Measurements from ENCODE around the gene NBPF26. TPM values are rescaled to one million over a fixed set of nuclear protein-coding genes. Genes with fewer than 3 reads are reported as not detected.
"Not testable (repeated sequence)": the region's sequence is repeated elsewhere in the genome, so short reads cannot be mapped to it uniquely, and the experiment has no call there.

The NBPF26 gene
- total and polyA plus RNA-seq, 2 of the 8 experiments (the other 6 are each of a cell fraction or from before 2014, with no cell fraction given): 3.4 to 4.7 TPM

DNA sequence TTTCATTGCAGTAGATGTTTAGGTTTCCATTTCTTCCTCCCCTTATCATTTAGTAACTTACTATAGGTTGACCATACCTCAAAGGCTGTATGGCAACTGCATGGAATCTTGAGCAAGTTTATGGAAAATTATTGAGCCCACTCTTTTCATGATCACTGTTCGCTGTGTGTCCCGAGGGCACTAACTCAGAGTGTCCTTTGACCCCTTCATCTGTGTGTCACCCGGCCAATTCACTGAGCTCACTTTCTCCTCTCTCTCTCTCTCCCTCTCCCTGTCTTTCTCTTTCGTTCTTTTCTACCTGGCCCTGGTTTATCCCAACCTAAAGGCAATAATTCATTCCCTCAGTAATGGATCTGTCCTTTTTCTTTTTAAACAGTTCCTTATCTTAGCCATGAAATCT lies 101.3 kb downstream of the NBPF26 start:
- H3K27ac ChIP-seq (ENCODE audit: low read depth, low read length); CTCF ChIA-PET (ENCODE audit: partially characterized antibody); POLR2A ChIA-PET (ENCODE audit: partially characterized antibody); H3K36me3 ChIP-seq (ENCODE audit: control insufficient read depth in 2 of 4, insufficient read depth in 4 of 4, low read length in 3 of 4); H3K4ac ChIP-seq (replicated peaks; ENCODE audit: insufficient read length, low read depth, low read length); H2BK12ac ChIP-seq (ENCODE audit: low read depth, low read length); H3K23ac ChIP-seq (ENCODE audit: insufficient read length); H2BK120ac ChIP-seq (replicated peaks; ENCODE audit: low read depth, low read length); H4K91ac ChIP-seq (replicated peaks; ENCODE audit: insufficient read length, low read length); H3K56ac ChIP-seq (replicated peaks; ENCODE audit: insufficient read length, low read depth, low read length); H2BK20ac ChIP-seq (ENCODE audit: low read length); H3K9ac ChIP-seq (replicated peaks in 1 of 4; ENCODE audit: extremely low read depth in 1 of 4, low read depth in 3 of 4, low read length in 3 of 4); H3K4me1 ChIP-seq (replicated peaks in 1 of 4; ENCODE audit: control insufficient read depth in 3 of 4, insufficient read depth in 4 of 4, low read length in 3 of 4); H3K79me1 ChIP-seq (ENCODE audit: low read depth, low read length); DNase-seq (ENCODE audit: low read depth in 1 of 2, low spot score in 2 of 2); H2AFZ ChIP-seq (ENCODE audit: low read length); H4K5ac ChIP-seq (ENCODE audit: insufficient read length, low read depth, low read length); H3K18ac ChIP-seq (ENCODE audit: extremely low read depth, low read length); H2BK5ac ChIP-seq (ENCODE audit: low read depth, low read length); H4K8ac ChIP-seq (ENCODE audit: extremely low read depth, insufficient read depth, low read length); H3K79me2 ChIP-seq (ENCODE audit: control insufficient read depth in 1 of 2, insufficient read depth in 2 of 2, low read length in 2 of 2); H3K4me3 ChIP-seq (ENCODE audit: extremely low read depth in 1 of 4, insufficient read depth in 2 of 4, low read depth in 3 of 4, low read length in 4 of 4); H3K27me3 ChIP-seq (replicated peaks in 1 of 4; ENCODE audit: control insufficient read depth in 3 of 4, extremely low read depth in 1 of 4, insufficient read depth in 3 of 4, low read length in 3 of 4); H2AK5ac ChIP-seq (ENCODE audit: low read depth, low read length); H3K23me2 ChIP-seq (ENCODE audit: low read depth, low read length); H3K14ac ChIP-seq (ENCODE audit: insufficient read length); H4K20me1 ChIP-seq (replicated peaks in 1 of 2; ENCODE audit: control insufficient read depth in 1 of 2, insufficient read depth in 2 of 2, low read length in 2 of 2); H2BK15ac ChIP-seq (ENCODE audit: low read length); H3K4me2 ChIP-seq (ENCODE audit: insufficient read depth in 1 of 2, low read depth in 2 of 2, low read length in 2 of 2); FAIRE-seq; H3K9me3 ChIP-seq (ENCODE audit: insufficient read depth in 2 of 2, low read depth in 1 of 2, low read length in 1 of 2): not testable (repeated sequence)
- WGBS, 2 experiments (ENCODE audit: extremely low coverage in 1 of 2, insufficient coverage in 1 of 2, insufficient read length in 1 of 2, insufficient replicate concordance in 2 of 2, low coverage in 1 of 2, low lambda C conversion rate in 2 of 2, missing lambda C conversion rate in 1 of 2): no CpG with 5 or more reads among the region's 4 CpGs

DNA sequence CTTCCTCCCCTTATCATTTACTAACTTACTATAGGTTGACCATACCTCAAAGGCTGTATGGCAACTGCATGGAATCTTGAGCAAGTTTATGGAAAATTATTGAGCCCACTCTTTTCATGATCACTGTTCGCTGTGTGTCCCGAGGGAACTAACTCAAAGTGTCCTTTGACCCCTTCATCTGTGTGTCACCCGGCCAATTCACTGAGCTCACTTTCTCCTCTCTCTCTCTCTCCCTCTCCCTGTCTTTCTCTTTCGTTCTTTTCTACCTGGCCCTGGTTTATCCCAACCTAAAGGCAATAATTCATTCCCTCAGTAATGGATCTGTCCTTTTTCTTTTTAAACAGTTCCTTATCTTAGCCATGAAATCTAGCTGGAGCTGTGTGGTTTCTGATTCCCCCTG lies 102.9 kb downstream of the NBPF26 start:
- H3K4me2 ChIP-seq (ENCODE audit: insufficient read depth in 1 of 2, low read depth in 2 of 2, low read length in 2 of 2): not testable (repeated sequence)

More for the DNA sequence above, 102.9 kb downstream of the NBPF26 start:
- H4K91ac ChIP-seq (replicated peaks; ENCODE audit: insufficient read length, low read length); H3K79me2 ChIP-seq (ENCODE audit: control insufficient read depth in 1 of 2, insufficient read depth in 2 of 2, low read length in 2 of 2); H3K23ac ChIP-seq (ENCODE audit: insufficient read length); H2BK15ac ChIP-seq (ENCODE audit: low read length); H3K4me3 ChIP-seq (ENCODE audit: extremely low read depth in 1 of 4, insufficient read depth in 2 of 4, low read depth in 3 of 4, low read length in 4 of 4); H2BK5ac ChIP-seq (ENCODE audit: low read depth, low read length); H3K9ac ChIP-seq (replicated peaks in 1 of 4; ENCODE audit: extremely low read depth in 1 of 4, low read depth in 3 of 4, low read length in 3 of 4); H3K4ac ChIP-seq (replicated peaks; ENCODE audit: insufficient read length, low read depth, low read length); H2AFZ ChIP-seq (ENCODE audit: low read length); H3K27ac ChIP-seq (ENCODE audit: low read depth, low read length); H3K36me3 ChIP-seq (ENCODE audit: control insufficient read depth in 2 of 4, insufficient read depth in 4 of 4, low read length in 3 of 4); H3K9me3 ChIP-seq (ENCODE audit: insufficient read depth in 2 of 2, low read depth in 1 of 2, low read length in 1 of 2); H3K23me2 ChIP-seq (ENCODE audit: low read depth, low read length); H4K5ac ChIP-seq (ENCODE audit: insufficient read length, low read depth, low read length); POLR2A ChIA-PET (ENCODE audit: partially characterized antibody); H3K14ac ChIP-seq (ENCODE audit: insufficient read length); H2AK5ac ChIP-seq (ENCODE audit: low read depth, low read length); H3K4me1 ChIP-seq (replicated peaks in 1 of 4; ENCODE audit: control insufficient read depth in 3 of 4, insufficient read depth in 4 of 4, low read length in 3 of 4); H3K56ac ChIP-seq (replicated peaks; ENCODE audit: insufficient read length, low read depth, low read length); CTCF ChIA-PET (ENCODE audit: partially characterized antibody); H4K20me1 ChIP-seq (replicated peaks in 1 of 2; ENCODE audit: control insufficient read depth in 1 of 2, insufficient read depth in 2 of 2, low read length in 2 of 2); H3K27me3 ChIP-seq (replicated peaks in 1 of 4; ENCODE audit: control insufficient read depth in 3 of 4, extremely low read depth in 1 of 4, insufficient read depth in 3 of 4, low read length in 3 of 4); H3K18ac ChIP-seq (ENCODE audit: extremely low read depth, low read length); H2BK120ac ChIP-seq (replicated peaks; ENCODE audit: low read depth, low read length); H3K79me1 ChIP-seq (ENCODE audit: low read depth, low read length); H4K8ac ChIP-seq (ENCODE audit: extremely low read depth, insufficient read depth, low read length); H2BK20ac ChIP-seq (ENCODE audit: low read length); DNase-seq (ENCODE audit: low read depth in 1 of 2, low spot score in 2 of 2); FAIRE-seq; H2BK12ac ChIP-seq (ENCODE audit: low read depth, low read length): not testable (repeated sequence)
- WGBS, 2 experiments (ENCODE audit: extremely low coverage in 1 of 2, insufficient coverage in 1 of 2, insufficient read length in 1 of 2, insufficient replicate concordance in 2 of 2, low coverage in 1 of 2, low lambda C conversion rate in 2 of 2, missing lambda C conversion rate in 1 of 2): no CpG with 5 or more reads among the region's 4 CpGs
